Measurements from ENCODE around the gene SLC12A2. TPM values are rescaled to one million over a fixed set of nuclear protein-coding genes. Genes with fewer than 3 reads are reported as not detected.

The SLC12A2 gene
- total and polyA plus RNA-seq, 9 of the 15 experiments (the other 6 are each of a cell fraction or from before 2014, with no cell fraction given) = 5.1 to 20.3 (median 12.6) TPM

DNA sequence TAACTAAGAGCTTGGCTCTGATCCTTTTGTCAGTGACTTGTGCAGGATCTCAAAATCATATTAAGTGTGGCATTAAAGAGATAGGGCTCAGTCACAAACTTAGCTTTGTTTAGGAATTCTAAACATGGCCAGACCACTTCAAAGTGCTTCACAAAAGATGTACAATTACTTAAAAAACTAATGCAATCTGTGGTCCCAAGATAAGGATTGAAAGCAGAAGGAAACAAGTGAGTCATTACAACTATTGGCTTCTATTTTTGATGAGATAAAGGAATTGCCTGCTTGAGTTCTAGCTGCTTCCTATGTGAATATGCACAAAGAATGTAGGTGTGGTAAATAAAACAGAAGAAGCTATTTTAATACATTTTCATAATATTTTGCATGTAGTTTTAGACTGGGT lies 44.9 kb upstream of the SLC12A2 start (continued):
- TF ChIP-seq ESRRA (IDR thresholded peaks at IDR 0.05; ENCODE audit: borderline replicate concordance, low read depth) (peak; percentile 35; the same call in 1 of the 2 replicates), KLF6 (CRISPR knock-in tag; IDR thresholded peaks at IDR 0.05; ENCODE audit: borderline replicate concordance) (no peak), BRD9 (IDR thresholded peaks at IDR 0.05; ENCODE audit: low read depth, partially characterized antibody) (peak; percentile 28), ZNF780A (CRISPR knock-in tag; IDR thresholded peaks at IDR 0.05) (no peak), NFIC (IDR thresholded peaks at IDR 0.05) (peak; percentile 50; the same call in 1 of the 2 replicates), HDAC3 (IDR thresholded peaks at IDR 0.05; ENCODE audit: borderline replicate concordance, partially characterized antibody) (peak; percentile 65), SRSF9 (IDR thresholded peaks at IDR 0.05; ENCODE audit: borderline replicate concordance, low read depth, low read length) (no peak), HMG20B (CRISPR knock-in tag; IDR thresholded peaks at IDR 0.05) (no peak), CCNT2 (IDR thresholded peaks at IDR 0.05; ENCODE audit: borderline replicate concordance, extremely low read depth, insufficient read length, low read depth, low read length) (peak; percentile 66), ARNT (IDR thresholded peaks at IDR 0.05) (peak in 1 of 2 experiments; percentile 55; a peak in 1 of 4 replicates), ZNF24 (IDR thresholded peaks at IDR 0.05) (no peak), DIDO1 (tag; IDR thresholded peaks at IDR 0.05; ENCODE audit: low read depth) (no peak), MEIS2 (IDR thresholded peaks at IDR 0.05; ENCODE audit: partially characterized antibody) (peak; percentile 28), CBFA2T2 (conservative IDR thresholded peaks at IDR 0.05) (peak; percentile 83), TCF3 (CRISPR knock-in tag; IDR thresholded peaks at IDR 0.05) (peak; percentile 84), ESRRB (CRISPR knock-in tag; IDR thresholded peaks at IDR 0.05; ENCODE audit: borderline replicate concordance) (no peak), MTA1 (IDR thresholded peaks at IDR 0.05; ENCODE audit: borderline replicate concordance) (peak; percentile 46; the same call in 1 of the 2 replicates), MTA2 (IDR thresholded peaks at IDR 0.05; ENCODE audit: low read depth) (peak; percentile 88), KLF16 (IDR thresholded peaks at IDR 0.05) (peak; percentile 51), NRF1 (conservative IDR thresholded peaks at IDR 0.05 in 1 of 2, IDR thresholded peaks at IDR 0.05 in 1 of 2) (no peak)
- TF ChIP-seq, protein P1, sequence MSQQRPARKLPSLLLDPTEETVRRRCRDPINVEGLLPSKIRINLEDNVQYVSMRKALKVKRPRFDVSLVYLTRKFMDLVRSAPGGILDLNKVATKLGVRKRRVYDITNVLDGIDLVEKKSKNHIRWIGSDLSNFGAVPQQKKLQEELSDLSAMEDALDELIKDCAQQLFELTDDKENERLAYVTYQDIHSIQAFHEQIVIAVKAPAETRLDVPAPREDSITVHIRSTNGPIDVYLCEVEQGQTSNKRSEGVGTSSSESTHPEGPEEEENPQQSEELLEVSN (IDR thresholded peaks at IDR 0.05; ENCODE audit: borderline replicate concordance in 1 of 2, extremely low read depth in 1 of 2, insufficient read depth in 1 of 2, insufficient read length in 1 of 2, low read depth in 1 of 2, low read length in 1 of 2, poor library complexity in 1 of 2, severe bottlenecking in 1 of 2) = no peak
- TF ChIP-seq, protein P2, sequence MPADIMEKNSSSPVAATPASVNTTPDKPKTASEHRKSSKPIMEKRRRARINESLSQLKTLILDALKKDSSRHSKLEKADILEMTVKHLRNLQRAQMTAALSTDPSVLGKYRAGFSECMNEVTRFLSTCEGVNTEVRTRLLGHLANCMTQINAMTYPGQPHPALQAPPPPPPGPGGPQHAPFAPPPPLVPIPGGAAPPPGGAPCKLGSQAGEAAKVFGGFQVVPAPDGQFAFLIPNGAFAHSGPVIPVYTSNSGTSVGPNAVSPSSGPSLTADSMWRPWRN (IDR thresholded peaks at IDR 0.05; ENCODE audit: low read depth) = peak; percentile 94
- TF ChIP-seq, protein P3, sequence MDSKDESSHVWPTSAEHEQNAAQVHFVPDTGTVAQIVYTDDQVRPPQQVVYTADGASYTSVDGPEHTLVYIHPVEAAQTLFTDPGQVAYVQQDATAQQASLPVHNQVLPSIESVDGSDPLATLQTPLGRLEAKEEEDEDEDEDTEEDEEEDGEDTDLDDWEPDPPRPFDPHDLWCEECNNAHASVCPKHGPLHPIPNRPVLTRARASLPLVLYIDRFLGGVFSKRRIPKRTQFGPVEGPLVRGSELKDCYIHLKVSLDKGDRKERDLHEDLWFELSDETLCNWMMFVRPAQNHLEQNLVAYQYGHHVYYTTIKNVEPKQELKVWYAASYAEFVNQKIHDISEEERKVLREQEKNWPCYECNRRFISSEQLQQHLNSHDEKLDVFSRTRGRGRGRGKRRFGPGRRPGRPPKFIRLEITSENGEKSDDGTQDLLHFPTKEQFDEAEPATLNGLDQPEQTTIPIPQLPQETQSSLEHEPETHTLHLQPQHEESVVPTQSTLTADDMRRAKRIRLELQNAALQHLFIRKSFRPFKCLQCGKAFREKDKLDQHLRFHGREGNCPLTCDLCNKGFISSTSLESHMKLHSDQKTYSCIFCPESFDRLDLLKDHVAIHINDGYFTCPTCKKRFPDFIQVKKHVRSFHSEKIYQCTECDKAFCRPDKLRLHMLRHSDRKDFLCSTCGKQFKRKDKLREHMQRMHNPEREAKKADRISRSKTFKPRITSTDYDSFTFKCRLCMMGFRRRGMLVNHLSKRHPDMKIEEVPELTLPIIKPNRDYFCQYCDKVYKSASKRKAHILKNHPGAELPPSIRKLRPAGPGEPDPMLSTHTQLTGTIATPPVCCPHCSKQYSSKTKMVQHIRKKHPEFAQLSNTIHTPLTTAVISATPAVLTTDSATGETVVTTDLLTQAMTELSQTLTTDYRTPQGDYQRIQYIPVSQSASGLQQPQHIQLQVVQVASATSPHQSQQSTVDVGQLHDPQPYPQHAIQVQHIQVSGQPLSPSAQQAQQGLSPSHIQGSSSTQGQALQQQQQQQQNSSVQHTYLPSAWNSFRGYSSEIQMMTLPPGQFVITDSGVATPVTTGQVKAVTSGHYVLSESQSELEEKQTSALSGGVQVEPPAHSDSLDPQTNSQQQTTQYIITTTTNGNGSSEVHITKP (IDR thresholded peaks at IDR 0.05; ENCODE audit: partially characterized antibody) = no peak
- TF ChIP-seq, protein P4, sequence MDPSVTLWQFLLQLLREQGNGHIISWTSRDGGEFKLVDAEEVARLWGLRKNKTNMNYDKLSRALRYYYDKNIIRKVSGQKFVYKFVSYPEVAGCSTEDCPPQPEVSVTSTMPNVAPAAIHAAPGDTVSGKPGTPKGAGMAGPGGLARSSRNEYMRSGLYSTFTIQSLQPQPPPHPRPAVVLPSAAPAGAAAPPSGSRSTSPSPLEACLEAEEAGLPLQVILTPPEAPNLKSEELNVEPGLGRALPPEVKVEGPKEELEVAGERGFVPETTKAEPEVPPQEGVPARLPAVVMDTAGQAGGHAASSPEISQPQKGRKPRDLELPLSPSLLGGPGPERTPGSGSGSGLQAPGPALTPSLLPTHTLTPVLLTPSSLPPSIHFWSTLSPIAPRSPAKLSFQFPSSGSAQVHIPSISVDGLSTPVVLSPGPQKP (CRISPR knock-in tag; IDR thresholded peaks at IDR 0.05) = no peak
